Measurements from ENCODE around the gene ATP23. TPM values are rescaled to one million over a fixed set of nuclear protein-coding genes. Genes with fewer than 3 reads are reported as not detected.

ATP23 gene
- total and polyA plus RNA-seq, 4 donors, result 2.8 to 7.1 (median 4.5) TPM

DNA sequence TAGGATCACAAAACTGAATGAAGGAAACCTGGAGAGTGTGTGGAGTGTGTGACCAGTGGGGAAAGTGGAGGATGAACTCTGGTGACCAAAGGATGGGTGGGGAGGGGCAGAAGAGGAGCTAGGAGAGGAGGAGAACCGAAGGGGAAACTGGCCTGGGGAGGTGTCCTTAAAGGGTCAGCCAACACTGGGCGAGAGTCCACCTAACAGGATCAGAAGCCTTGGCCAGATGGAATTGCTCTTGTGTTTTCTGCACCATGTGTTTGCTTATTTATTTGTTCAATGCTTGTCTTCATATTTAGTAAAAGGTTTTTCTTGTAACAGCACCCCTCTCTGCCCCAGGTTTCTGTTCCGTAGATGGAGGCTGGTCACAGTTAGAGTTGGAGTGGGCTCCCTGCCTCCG lies 34.5 kb upstream of the ATP23 start:
- Histone ChIP-seq H3K36me3 (ENCODE audit: control insufficient read depth in 4 of 4, insufficient read depth in 3 of 4, low read depth in 1 of 4, low read length in 3 of 4) (no peaks in the 10 kb centered on the region), H3K27ac (ENCODE audit: low read depth in 1 of 2, low read length in 2 of 2) (no peak overlapping the region), H3K4me3 (ENCODE audit: low read depth in 1 of 3, low read length in 3 of 3) (no peak overlapping the region), H3K9me3 (ENCODE audit: control insufficient read depth in 4 of 4, low read length in 3 of 4) (no peaks in the 10 kb centered on the region), H3K27me3 (ENCODE audit: control insufficient read depth in 4 of 4, insufficient read depth in 4 of 4, low read length in 3 of 4) (no peaks in the 10 kb centered on the region), H3K4me1 (ENCODE audit: control insufficient read depth in 4 of 4, insufficient read depth in 4 of 4, low read length in 3 of 4) (no peaks in the 10 kb centered on the region), H3K9ac (ENCODE audit: low read depth in 1 of 2, low read length in 2 of 2) (no peak overlapping the region)
- no peak for DNase-seq (ENCODE audit: low spot score)
- TF ChIP-seq HNF4G (IDR thresholded peaks at IDR 0.05) (no peak), GABPA (IDR thresholded peaks at IDR 0.05 in 1 of 2, conservative IDR thresholded peaks at IDR 0.05 in 1 of 2) (no peak), TAF1 (conservative IDR thresholded peaks at IDR 0.05) (no peak), JUND (IDR thresholded peaks at IDR 0.05) (no peak), YY1 (IDR thresholded peaks at IDR 0.05) (no peak), HNF4A (conservative IDR thresholded peaks at IDR 0.05) (no peak), RAD21 (IDR thresholded peaks at IDR 0.05) (no peak), FOXA2 (IDR thresholded peaks at IDR 0.05) (no peak), EGR1 (IDR thresholded peaks at IDR 0.05; ENCODE audit: low read depth in 2 of 2) (no peak), SP1 (IDR thresholded peaks at IDR 0.05) (no peak), FOXA1 (IDR thresholded peaks at IDR 0.05) (no peak), RXRA (IDR thresholded peaks at IDR 0.05) (no peak)
- TF ChIP-seq, protein P1, sequence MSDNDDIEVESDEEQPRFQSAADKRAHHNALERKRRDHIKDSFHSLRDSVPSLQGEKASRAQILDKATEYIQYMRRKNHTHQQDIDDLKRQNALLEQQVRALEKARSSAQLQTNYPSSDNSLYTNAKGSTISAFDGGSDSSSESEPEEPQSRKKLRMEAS (IDR thresholded peaks at IDR 0.05), result no peak
- TF ChIP-seq, protein P2, sequence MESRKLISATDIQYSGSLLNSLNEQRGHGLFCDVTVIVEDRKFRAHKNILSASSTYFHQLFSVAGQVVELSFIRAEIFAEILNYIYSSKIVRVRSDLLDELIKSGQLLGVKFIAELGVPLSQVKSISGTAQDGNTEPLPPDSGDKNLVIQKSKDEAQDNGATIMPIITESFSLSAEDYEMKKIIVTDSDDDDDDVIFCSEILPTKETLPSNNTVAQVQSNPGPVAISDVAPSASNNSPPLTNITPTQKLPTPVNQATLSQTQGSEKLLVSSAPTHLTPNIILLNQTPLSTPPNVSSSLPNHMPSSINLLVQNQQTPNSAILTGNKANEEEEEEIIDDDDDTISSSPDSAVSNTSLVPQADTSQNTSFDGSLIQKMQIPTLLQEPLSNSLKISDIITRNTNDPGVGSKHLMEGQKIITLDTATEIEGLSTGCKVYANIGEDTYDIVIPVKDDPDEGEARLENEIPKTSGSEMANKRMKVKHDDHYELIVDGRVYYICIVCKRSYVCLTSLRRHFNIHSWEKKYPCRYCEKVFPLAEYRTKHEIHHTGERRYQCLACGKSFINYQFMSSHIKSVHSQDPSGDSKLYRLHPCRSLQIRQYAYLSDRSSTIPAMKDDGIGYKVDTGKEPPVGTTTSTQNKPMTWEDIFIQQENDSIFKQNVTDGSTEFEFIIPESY (IDR thresholded peaks at IDR 0.05), result no peak
- TF ChIP-seq, protein P3, sequence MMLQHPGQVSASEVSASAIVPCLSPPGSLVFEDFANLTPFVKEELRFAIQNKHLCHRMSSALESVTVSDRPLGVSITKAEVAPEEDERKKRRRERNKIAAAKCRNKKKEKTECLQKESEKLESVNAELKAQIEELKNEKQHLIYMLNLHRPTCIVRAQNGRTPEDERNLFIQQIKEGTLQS (IDR thresholded peaks at IDR 0.05), result no peak
- TF ChIP-seq, protein P4, sequence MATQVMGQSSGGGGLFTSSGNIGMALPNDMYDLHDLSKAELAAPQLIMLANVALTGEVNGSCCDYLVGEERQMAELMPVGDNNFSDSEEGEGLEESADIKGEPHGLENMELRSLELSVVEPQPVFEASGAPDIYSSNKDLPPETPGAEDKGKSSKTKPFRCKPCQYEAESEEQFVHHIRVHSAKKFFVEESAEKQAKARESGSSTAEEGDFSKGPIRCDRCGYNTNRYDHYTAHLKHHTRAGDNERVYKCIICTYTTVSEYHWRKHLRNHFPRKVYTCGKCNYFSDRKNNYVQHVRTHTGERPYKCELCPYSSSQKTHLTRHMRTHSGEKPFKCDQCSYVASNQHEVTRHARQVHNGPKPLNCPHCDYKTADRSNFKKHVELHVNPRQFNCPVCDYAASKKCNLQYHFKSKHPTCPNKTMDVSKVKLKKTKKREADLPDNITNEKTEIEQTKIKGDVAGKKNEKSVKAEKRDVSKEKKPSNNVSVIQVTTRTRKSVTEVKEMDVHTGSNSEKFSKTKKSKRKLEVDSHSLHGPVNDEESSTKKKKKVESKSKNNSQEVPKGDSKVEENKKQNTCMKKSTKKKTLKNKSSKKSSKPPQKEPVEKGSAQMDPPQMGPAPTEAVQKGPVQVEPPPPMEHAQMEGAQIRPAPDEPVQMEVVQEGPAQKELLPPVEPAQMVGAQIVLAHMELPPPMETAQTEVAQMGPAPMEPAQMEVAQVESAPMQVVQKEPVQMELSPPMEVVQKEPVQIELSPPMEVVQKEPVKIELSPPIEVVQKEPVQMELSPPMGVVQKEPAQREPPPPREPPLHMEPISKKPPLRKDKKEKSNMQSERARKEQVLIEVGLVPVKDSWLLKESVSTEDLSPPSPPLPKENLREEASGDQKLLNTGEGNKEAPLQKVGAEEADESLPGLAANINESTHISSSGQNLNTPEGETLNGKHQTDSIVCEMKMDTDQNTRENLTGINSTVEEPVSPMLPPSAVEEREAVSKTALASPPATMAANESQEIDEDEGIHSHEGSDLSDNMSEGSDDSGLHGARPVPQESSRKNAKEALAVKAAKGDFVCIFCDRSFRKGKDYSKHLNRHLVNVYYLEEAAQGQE (IDR thresholded peaks at IDR 0.05), result no peak
- TF ChIP-seq, protein P5, sequence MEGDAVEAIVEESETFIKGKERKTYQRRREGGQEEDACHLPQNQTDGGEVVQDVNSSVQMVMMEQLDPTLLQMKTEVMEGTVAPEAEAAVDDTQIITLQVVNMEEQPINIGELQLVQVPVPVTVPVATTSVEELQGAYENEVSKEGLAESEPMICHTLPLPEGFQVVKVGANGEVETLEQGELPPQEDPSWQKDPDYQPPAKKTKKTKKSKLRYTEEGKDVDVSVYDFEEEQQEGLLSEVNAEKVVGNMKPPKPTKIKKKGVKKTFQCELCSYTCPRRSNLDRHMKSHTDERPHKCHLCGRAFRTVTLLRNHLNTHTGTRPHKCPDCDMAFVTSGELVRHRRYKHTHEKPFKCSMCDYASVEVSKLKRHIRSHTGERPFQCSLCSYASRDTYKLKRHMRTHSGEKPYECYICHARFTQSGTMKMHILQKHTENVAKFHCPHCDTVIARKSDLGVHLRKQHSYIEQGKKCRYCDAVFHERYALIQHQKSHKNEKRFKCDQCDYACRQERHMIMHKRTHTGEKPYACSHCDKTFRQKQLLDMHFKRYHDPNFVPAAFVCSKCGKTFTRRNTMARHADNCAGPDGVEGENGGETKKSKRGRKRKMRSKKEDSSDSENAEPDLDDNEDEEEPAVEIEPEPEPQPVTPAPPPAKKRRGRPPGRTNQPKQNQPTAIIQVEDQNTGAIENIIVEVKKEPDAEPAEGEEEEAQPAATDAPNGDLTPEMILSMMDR (IDR thresholded peaks at IDR 0.05; ENCODE audit: low read depth, low read length, missing input control), result no peak
- 73% methylated on average over 4 of the region's 4 CpGs for WGBS

DNA sequence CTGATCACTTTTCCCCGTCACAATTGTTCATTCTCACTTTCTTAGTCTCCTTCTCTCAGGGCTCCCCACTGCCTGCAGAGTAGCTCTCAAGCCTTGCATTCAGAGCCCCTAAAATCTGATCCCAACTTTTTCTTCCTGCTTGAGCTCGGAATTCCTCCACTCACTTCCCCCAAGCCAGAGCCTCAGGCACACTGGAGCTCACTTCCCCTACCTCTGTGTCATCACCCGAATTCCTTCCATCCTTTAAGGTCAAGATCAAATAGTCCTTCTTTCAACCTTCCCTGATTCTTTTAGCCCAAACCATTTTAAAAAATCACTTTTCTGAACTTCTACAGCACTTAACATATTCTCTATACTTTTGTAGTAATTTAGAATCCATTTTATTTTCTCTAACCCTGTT lies 34.1 kb upstream of the ATP23 start:
- Histone ChIP-seq H3K36me3 (ENCODE audit: control insufficient read depth in 4 of 4, insufficient read depth in 3 of 4, low read depth in 1 of 4, low read length in 3 of 4) (no peaks in the 10 kb centered on the region), H3K27me3 (ENCODE audit: control insufficient read depth in 4 of 4, insufficient read depth in 4 of 4, low read length in 3 of 4) (no peaks in the 10 kb centered on the region), H3K9ac (ENCODE audit: low read depth in 1 of 2, low read length in 2 of 2) (no peak overlapping the region), H3K9me3 (ENCODE audit: control insufficient read depth in 4 of 4, low read length in 3 of 4) (no peaks in the 10 kb centered on the region), H3K27ac (ENCODE audit: low read depth in 1 of 2, low read length in 2 of 2) (no peak overlapping the region), H3K4me1 (ENCODE audit: control insufficient read depth in 4 of 4, insufficient read depth in 4 of 4, low read length in 3 of 4) (no peaks in the 10 kb centered on the region), H3K4me3 (ENCODE audit: low read depth in 1 of 3, low read length in 3 of 3) (no peak overlapping the region)
- DNase-seq (ENCODE audit: low spot score), result no peak
- 76% methylated on average over 3 of the region's 3 CpGs for WGBS
- TF ChIP-seq YY1 (IDR thresholded peaks at IDR 0.05) (no peak), FOXA1 (IDR thresholded peaks at IDR 0.05) (no peak), HNF4A (conservative IDR thresholded peaks at IDR 0.05) (no peak), NR2F2 (IDR thresholded peaks at IDR 0.05) (no peak), SP1 (IDR thresholded peaks at IDR 0.05) (no peak), FOXA2 (IDR thresholded peaks at IDR 0.05) (no peak), EGR1 (IDR thresholded peaks at IDR 0.05; ENCODE audit: low read depth in 2 of 2) (no peak), RXRA (IDR thresholded peaks at IDR 0.05) (no peak)
- TF ChIP-seq, protein P4 (IDR thresholded peaks at IDR 0.05), result no peak
- TF ChIP-seq, protein P5 (IDR thresholded peaks at IDR 0.05; ENCODE audit: low read depth, low read length, missing input control), result no peak
- TF ChIP-seq, protein P3 (IDR thresholded peaks at IDR 0.05), result no peak
